CD14-positive monocyte (primary cell): Measurements from ENCODE around the gene TBCA. TPM values are rescaled to one million over a fixed set of nuclear protein-coding genes. Genes with fewer than 3 reads are reported as not detected.

Experiments
- DNase-seq, 3 donors: peaks; one replicate each; pipeline ENCODE4 v3.0.0-alpha.2; 2011 to 2022
- H2AFZ ChIP-seq: 2 replicates; pipeline ENCODE4 v1.6.0; 2012; ENCODE audit warnings: mild to moderate bottlenecking, low read depth, low read length, inconsistent platforms; ENCODE audit not compliant: insufficient read depth, poor library complexity, severe bottlenecking
- H3K27ac ChIP-seq, 2 donors: 1 replicate in 1 of 2; 2 replicates in 1 of 2; pipeline ENCODE4 v1.5.1; 2012 to 2013; ENCODE audit warnings: low read length in 2 of 2, control low read depth in 1 of 2, inconsistent platforms in 1 of 2, low read depth in 1 of 2, mild to moderate bottlenecking in 1 of 2
- H3K27me3 ChIP-seq, 2 donors: one replicate each; pipeline versions ENCODE4 v1.6.0 to v1.6.1; 2011 to 2013; ENCODE audit warnings: low read length in 2 of 2; ENCODE audit not compliant: control insufficient read depth in 2 of 2, insufficient read depth in 2 of 2
- H3K36me3 ChIP-seq, 2 donors: replicated peaks in 1 of 2; 1 replicate in 1 of 2; 2 replicates in 1 of 2; pipeline versions ENCODE4 v1.5.1 to v1.6.1; 2012 to 2013; ENCODE audit warnings: low read length in 2 of 2, control low read depth in 1 of 2, inconsistent platforms in 1 of 2, mild to moderate bottlenecking in 1 of 2; ENCODE audit not compliant: insufficient read depth in 2 of 2, control insufficient read depth in 1 of 2
- H3K4me1 ChIP-seq, 2 donors: 1 replicate in 1 of 2; 2 replicates in 1 of 2; pipeline versions ENCODE4 v1.5.1 to v1.6.1; 2012 to 2013; ENCODE audit warnings: low read length in 2 of 2, control low read depth in 1 of 2, inconsistent platforms in 1 of 2, mild to moderate bottlenecking in 1 of 2, moderate library complexity in 1 of 2; ENCODE audit not compliant: insufficient read depth in 2 of 2, control insufficient read depth in 1 of 2
- H3K4me2 ChIP-seq: replicated peaks from 2 replicates; pipeline ENCODE3; 2012; ENCODE audit warnings: low read length, moderate library complexity, mild to moderate bottlenecking; ENCODE audit not compliant: poor library complexity, severe bottlenecking; ENCODE audit errors: extremely low read depth
- H3K4me3 ChIP-seq, 3 experiments: fragments of 200-600 bp in 1 of 3; sonication (generic) in 1 of 3; replicated peaks in 1 of 3; 1 replicate in 2 of 3; 2 replicates in 1 of 3; pipeline ENCODE4 v1.5.1; 2011 to 2013; ENCODE audit warnings: low read length in 3 of 3, mild to moderate bottlenecking in 3 of 3, control low read depth in 2 of 3, low read depth in 2 of 3, inconsistent platforms in 1 of 3, moderate library complexity in 1 of 3
- H3K79me2 ChIP-seq: 2 replicates; pipeline ENCODE4 v1.6.0; 2012; ENCODE audit warnings: mild to moderate bottlenecking, control low read depth, inconsistent platforms, low read length, moderate library complexity; ENCODE audit not compliant: insufficient read depth
- H3K9ac ChIP-seq: 2 replicates; pipeline ENCODE4 v1.6.0; 2017; ENCODE audit warnings: low read length, mild to moderate bottlenecking; ENCODE audit not compliant: insufficient read depth, poor library complexity, severe bottlenecking
- H3K9me3 ChIP-seq, 2 donors: replicated peaks in 1 of 2; 1 replicate in 1 of 2; 2 replicates in 1 of 2; pipeline versions ENCODE4 v1.5.1 to v1.6.1; 2012 to 2013; ENCODE audit warnings: low read length in 2 of 2, control low read depth in 1 of 2; ENCODE audit not compliant: control insufficient read depth in 1 of 2, insufficient read depth in 1 of 2
- H4K20me1 ChIP-seq: 2 replicates; pipeline ENCODE4 v1.6.0; 2012; ENCODE audit warnings: mild to moderate bottlenecking, low read length, control low read depth, moderate library complexity; ENCODE audit not compliant: insufficient read depth
- H3K27ac Mint-ChIP-seq, 7 donors: one replicate each; pipeline ENCODE4 v1.8.0; 2020; ENCODE audit warnings: mild to moderate bottlenecking in 7 of 7, mixed read lengths in 7 of 7, moderate library complexity in 6 of 7, inconsistent platforms in 2 of 7
- H3K27me3 Mint-ChIP-seq, 3 donors: one replicate each; pipeline ENCODE4 v1.8.0; 2021 to 2022; ENCODE audit warnings: low read depth in 3 of 3, mild to moderate bottlenecking in 3 of 3, mixed read lengths in 3 of 3, moderate library complexity in 3 of 3, inconsistent platforms in 1 of 3
- H3K36me3 Mint-ChIP-seq, 2 donors: one replicate each; pipeline ENCODE4 v1.8.0; 2020; ENCODE audit warnings: mixed read lengths in 2 of 2, inconsistent platforms in 1 of 2, mild to moderate bottlenecking in 1 of 2
- H3K4me1 Mint-ChIP-seq: one replicate; pipeline ENCODE4 v1.8.0; 2020; ENCODE audit warnings: mild to moderate bottlenecking, mixed read lengths
- H3K4me3 Mint-ChIP-seq, 2 donors: one replicate each; pipeline ENCODE4 v1.8.0; 2020; ENCODE audit warnings: mild to moderate bottlenecking in 2 of 2, mixed read lengths in 2 of 2, moderate library complexity in 1 of 2
- H3K9me3 Mint-ChIP-seq, 7 donors: one replicate each; pipeline ENCODE4 v1.8.0; 2020 to 2022; ENCODE audit warnings: mixed read lengths in 7 of 7, mild to moderate bottlenecking in 6 of 7, moderate library complexity in 6 of 7, inconsistent platforms in 2 of 7
- CTCF ChIP-seq: fragments of 200-600 bp; IDR thresholded peaks from one replicate; pipeline ENCODE4 v1.8.0; 2022; ENCODE audit warnings: antibody characterized with exemption, mild to moderate bottlenecking
- WGBS: methylation state at CpG from one replicate; pipeline ENCODE4 v1.1.5; 2013; ENCODE audit warnings: missing lambda C conversion rate; ENCODE audit not compliant: insufficient coverage; 5-methylcytosine and 5-hydroxymethylcytosine counted together
- intact Hi-C, 2 donors: fragments of 100-400 bp; cut with micrococcal nuclease; formaldehyde crosslinking; loops; one replicate each; pipeline versions ENCODE4 v1.15.0 to v1.15.1; 2023
- polyA minus RNA-seq: library from RNA; depleted of rRNA, polyadenylated mRNA; stranded (reverse); fragments of >200 nt; gene quantifications from 2 replicates; pipeline ENCODE4 v1.2.3, GENCODE V29; 2012
- polyA plus RNA-seq, 3 donors: library from polyadenylated mRNA; depleted of rRNA in 1 of 3; unstranded in 2 of 3; stranded (reverse) in 1 of 3; fragments of 300-500 nt in 2 of 3; fragments of >200 nt in 1 of 3; fragmentation: Illumina TruSeq in 2 of 3; gene quantifications; 1 replicate in 2 of 3; 2 replicates in 1 of 3; pipeline ENCODE4 v1.2.3, GENCODE V29; 2012 to 2021
- total RNA-seq, 12 experiments: library from RNA in 1 of 12; stranded (reverse) in 1 of 12; fragments of 120-200 nt in 1 of 12; gene quantifications; one replicate each; pipeline ENCODE4 v1.2.4 and lab custom pipeline; 2013 to 2026; ENCODE audit warnings: mixed read lengths in 6 of 12, inconsistent platforms in 1 of 12

TBCA gene
- total RNA-seq (2013) = 91.2 TPM
- polyA plus RNA-seq = 100 to 1,000 TPM in 2 of 3 donors, 10 to 100 TPM in 1; 56.0 to 150 (median 141) TPM
- 6.2 and 12.1 TPM in 2 replicates for polyA minus RNA-seq
- 16.8 to 31.7 (median 28.2) reads per million in 11 experiments for total RNA-seq (lab: John Stamatoyannopoulos, UW)

GRCh38 chr5:77775790-77776553, at the start of gene TBCA:
Gene TBCA, minus strand, starts transcription at chr5:77776339. Its CDS starts 82 bp downstream, at chr5:77776257.
- no peaks in the 10 kb centered on the region for H3K27me3 ChIP-seq
- peak; percentile 85 to 88 (median 85) for DNase-seq
- H3K36me3 ChIP-seq = peaks cover 0 to 8% of the 10 kb centered on the region in 2 donors
- Mint-ChIP-seq H3K4me3 (peak within 1 kb of the TSS; percentile 96), H3K27ac (peak within 1 kb of the TSS; percentile 94 to 99 (median 97)), H3K27me3 (peaks cover 0 to 2% (median 0%) of the 10 kb centered on the region in 3 donors), H3K4me1 (peaks cover 35% of the 10 kb centered on the region), H3K9me3 (peaks cover 0 to 3% (median 0%) of the 10 kb centered on the region in 7 donors), H3K36me3 (peaks cover 11 to 14% of the 10 kb centered on the region in 2 donors)
- peak within 1 kb of the TSS; percentile 97 for H3K9ac ChIP-seq
- peak within 1 kb of the TSS; percentile 90 to 96 for H3K27ac ChIP-seq
- H3K4me3 ChIP-seq = peak within 1 kb of the TSS; percentile 76 to 91 (median 80)
- TF ChIP-seq CTCF = peak; percentile 22
- H3K79me2 ChIP-seq = peaks cover 50% of the 10 kb centered on the region
- H2AFZ ChIP-seq = peak within 1 kb of the TSS; percentile 92
- no peaks in the 10 kb centered on the region for H3K9me3 ChIP-seq
- H3K4me2 ChIP-seq = peak within 1 kb of the TSS; percentile 85
- peaks cover 24 to 37% of the 10 kb centered on the region in 2 donors for H3K4me1 ChIP-seq
- under 1% methylated on average over 89 of the region's 89 CpGs for WGBS
- intact Hi-C loops = loop anchor here (5.0 to 10.0 kb wide), 2 partner anchors 86 to 89 kb away; no protein-coding TSS in a partner anchor
- H4K20me1 ChIP-seq = peaks cover 36% of the 10 kb centered on the region

- Histone ChIP-seq H3K9me3 (no peaks in the 10 kb centered on the region), H3K9ac (no peak overlapping the region), H3K4me2 (no peak overlapping the region), H2AFZ (no peak overlapping the region), H3K27me3 (peaks cover 0 to 18% of the 10 kb centered on the region in 2 donors), H3K79me2 (no peaks in the 10 kb centered on the region), H4K20me1 (no peaks in the 10 kb centered on the region), H3K27ac (no peak overlapping the region), H3K4me1 (no peaks in the 10 kb centered on the region), H3K36me3 (no peaks in the 10 kb centered on the region), H3K4me3 (no peak overlapping the region)
- DNase-seq = no peak
- Mint-ChIP-seq H3K9me3 (no peaks in the 10 kb centered on the region), H3K27ac (no peak overlapping the region), H3K36me3 (no peaks in the 10 kb centered on the region), H3K27me3 (peaks cover 4 to 15% (median 14%) of the 10 kb centered on the region in 3 donors), H3K4me1 (no peaks in the 10 kb centered on the region), H3K4me3 (no peak overlapping the region)
- no CpG with 5 or more reads among the region's 2 CpGs for WGBS
- no peak for TF ChIP-seq CTCF
- intact Hi-C loops = no loop called here
These were observed 48.8 kb upstream of the TBCA start for GRCh38 chr5:77824981-77825380.
